ENCODE measurements around the gene KCNQ5.

Gene KCNQ5

DNA sequence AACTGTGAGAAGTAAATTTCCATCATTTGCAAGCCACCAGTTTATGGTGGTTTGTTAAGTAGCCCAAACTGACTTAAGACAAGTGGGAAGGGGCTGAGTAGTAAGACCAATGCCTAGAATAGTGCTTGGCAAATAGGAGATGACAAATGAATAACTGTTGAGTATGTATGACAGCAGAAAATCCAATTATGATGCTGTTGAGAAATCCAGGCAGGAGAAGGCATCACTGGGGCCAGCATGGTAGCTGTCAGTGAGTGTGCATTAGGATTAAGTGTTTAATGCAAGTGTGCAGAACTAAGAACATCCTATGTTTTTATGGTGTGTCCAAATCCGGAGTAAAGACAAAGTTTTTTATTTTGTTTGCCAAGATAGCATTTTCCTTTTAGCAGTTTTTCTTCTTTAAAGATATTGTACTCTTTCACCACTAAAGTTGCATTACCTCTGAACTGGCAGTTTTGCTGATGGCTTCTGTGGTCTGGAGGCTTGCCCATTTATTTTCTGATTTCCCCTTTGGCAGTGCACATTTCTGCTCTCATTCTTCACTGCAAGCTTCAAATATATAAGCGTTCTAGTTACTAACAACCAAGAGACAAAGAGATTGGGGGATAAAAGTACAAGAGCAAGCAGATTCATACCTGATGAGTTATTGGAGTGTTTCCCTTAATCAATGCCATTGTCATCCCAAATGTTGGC is 289.7 kb downstream of the KCNQ5 start:
- DNase-seq (ENCODE audit: low read depth), result no peak

DNA sequence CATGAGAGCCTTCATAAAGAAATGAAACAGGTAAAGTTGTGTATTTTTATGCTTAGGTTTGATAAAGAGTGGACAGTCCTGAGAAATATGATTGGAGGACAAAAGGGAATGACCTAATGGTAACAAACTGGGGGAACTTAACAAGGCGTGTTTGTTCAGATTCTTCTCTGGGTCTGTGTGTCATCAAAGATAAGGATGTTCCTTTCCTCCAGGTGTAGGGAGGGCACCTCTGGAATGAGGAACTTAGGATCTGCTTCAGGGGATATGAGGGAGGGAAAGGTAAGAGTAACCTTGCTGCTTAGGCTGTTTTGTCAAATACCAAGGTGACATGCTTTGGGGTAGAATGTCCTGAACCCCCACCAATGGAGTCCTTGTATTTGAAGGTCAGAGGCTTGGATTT is 291.9 kb downstream of the KCNQ5 start:
- no peak for DNase-seq (ENCODE audit: low read depth)

DNA sequence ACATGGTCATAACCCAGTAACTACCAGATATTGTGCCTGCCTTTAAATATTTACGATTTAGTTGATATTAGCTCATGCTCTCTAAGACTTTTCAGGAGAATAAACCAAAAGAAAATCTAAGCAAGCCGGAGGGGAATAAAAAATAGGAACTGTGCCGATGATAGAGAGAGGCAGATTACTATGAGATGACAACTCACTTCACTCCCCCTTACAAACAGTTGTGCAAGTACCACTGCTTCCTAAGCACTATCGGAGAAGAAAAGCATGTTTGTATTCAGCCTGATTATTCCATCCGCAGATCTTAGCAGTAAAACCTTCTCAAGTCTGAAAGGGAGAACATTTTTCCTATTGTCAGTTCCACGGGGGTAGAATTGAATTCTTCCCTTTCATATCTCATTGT is 294.4 kb downstream of the KCNQ5 start:
- no peak for DNase-seq (ENCODE audit: low read depth)

DNA sequence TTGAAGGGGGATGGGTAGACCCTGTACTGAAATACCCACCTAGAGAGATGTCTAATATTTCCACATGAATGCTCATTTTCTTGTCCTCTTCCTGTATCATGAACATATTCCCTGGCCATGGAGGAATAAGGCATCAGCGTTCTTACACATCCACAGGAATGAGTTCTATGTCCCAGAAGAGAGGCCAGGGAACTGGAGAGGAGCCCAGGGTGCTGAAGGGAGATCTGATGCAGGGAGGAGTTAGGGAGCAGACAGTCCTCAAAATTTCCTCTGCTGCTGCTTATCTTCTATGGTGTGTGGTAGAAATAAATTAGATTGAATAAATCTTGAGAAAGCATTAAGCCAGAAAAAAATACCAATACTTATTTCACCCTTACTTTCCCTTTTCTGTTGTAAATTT is 295.0 kb downstream of the KCNQ5 start:
- no peak for DNase-seq (ENCODE audit: low read depth)

DNA sequence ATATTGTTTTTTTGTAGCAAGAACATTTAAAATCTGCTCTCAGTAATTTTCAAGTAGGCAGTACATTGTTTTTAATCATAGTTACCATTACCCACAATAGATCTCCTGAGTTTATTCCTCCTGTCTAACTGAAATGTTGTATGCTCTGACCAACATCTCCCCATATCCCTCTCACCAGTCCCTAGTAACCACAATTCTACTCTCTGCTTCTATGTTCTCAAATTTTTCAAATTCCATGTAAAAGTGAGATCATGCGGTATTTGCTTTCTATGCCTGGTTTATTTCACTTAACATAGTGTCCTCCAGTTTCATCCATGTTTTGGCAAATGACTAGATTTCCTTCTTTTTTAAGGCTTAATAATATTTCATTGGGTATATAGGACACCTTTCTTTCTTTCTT is 300.5 kb downstream of the KCNQ5 start:
- DNase-seq (ENCODE audit: low read depth), result no peak

DNA sequence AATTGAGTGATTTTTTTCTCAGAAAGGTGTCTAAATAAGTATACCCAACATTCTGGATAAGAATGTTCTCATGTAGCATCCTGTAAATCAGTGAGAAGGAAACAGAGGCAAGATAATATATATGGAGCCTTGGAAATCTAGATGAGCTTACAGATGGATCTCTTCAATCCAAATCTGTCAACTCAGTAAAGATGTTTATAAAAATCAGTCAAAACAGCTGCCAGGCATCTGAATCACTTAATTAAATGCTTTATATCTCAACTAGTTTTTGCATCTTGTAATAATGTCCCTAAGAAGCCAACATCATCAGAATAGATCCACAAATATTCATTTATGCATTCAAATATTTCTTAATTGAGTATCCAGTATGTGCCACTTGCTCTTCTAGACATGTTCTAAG is 303.3 kb downstream of the KCNQ5 start:
- DNase-seq (ENCODE audit: low read depth), result no peak

DNA sequence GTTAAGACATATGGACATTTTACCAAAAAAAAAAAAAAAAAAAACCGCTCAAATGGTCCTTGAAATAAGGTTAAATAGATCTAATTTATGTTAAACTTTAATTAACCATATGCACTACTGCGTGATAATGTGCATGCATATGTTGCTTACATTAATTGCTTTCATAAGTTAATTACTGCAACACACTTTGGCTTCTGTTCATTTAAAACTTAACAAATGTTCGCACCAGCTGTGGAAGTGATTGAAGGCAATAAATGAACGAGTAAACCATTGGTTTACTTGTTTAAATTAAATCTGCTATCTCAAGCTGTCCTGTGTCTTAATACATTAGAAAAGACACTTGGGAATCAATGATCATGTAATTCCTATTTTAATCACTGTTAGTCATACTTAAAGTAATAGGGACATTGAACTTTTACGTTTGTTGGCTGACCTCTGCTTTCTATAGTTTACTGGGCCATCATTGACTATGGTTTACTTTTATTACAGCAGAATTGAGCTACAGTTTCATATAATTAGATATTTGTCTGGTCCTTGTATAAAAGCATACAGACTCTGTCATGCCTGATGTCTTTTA is 308.8 kb downstream of the KCNQ5 start:
- DNase-seq (ENCODE audit: low read depth), result no peak

DNA sequence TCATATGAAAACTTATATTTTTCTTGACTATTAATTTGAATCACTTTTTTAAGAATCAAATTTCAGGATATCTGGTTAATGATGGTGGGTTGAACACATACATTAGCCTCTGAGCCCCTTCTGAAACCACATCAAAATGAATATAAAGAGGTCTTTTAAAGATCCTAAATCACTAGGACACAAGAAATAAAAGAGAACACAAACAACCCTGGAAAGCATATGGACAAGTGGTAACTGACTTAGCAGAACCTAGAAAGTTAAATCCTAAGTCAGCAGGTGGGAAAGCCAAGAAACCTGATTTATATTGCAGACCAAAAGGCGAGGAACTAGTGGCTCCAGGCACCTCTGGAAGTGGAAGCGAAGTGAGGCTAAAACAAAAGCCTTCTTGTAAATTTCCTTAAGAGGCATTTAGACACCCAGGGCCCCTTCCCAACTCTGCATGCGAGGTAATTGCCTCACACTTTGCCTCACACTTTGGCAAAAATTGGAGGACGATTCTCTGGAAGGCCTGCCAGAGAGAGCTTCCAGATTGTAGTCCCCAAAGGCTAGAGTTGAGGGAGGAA is 309.5 kb downstream of the KCNQ5 start:
- DNase-seq (ENCODE audit: low read depth), result no peak

DNA sequence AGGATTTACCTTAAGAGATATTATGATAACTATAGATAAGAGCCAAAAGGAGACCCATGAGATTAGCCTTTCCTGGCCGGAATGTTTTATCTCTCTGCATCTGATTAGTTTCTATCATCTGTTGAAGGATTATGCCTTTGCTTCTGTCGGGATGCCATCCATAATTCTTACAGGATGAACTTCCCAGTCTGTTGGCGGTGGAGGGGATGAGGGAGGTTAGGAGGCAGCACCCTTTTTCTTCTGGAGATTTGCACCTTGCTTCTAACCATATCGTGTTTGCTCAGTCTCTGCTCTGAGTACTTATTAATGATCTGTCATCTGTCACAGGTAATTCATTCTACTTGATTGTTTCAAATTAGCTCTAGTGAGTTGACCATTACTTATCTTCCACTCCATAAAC is 311.4 kb downstream of the KCNQ5 start:
- DNase-seq (ENCODE audit: low read depth), result no peak

DNA sequence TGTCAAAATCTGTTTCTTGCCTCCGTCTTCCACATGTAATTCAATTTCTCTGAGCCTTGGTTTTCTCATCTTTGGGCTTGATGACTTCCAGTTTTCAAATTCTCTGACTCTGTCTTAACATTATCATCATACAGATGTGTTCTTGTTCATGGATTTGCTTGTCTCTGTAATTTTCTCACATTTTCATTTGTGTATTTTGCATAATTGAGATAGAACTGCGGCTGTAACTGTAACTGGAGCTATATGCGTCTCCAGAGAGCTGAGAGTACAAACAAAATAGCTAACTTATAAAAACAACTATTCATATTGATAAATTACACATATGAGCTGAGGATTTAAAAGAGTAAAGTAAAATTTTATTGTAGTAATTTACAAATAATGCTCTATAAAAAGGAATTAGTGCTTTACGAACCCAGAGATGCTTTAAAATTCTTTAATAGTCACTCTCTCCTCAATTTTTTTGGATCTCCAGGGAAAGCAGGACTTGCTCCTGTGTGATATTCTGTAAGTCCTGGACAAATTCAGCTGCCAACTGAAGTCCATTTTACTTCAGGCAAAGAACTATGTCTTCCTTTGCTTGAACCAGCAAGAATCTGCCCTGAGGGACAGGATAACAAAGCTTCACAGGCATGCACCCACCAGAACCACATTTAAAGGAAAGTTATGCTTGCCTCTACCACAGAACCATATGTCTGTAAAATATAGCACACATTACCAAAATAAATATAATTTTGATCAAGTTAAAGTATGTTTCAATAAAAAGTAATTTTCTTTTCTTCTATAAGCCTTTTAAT is 315.1 kb downstream of the KCNQ5 start:
- DNase-seq (ENCODE audit: low read depth), result no peak

DNA sequence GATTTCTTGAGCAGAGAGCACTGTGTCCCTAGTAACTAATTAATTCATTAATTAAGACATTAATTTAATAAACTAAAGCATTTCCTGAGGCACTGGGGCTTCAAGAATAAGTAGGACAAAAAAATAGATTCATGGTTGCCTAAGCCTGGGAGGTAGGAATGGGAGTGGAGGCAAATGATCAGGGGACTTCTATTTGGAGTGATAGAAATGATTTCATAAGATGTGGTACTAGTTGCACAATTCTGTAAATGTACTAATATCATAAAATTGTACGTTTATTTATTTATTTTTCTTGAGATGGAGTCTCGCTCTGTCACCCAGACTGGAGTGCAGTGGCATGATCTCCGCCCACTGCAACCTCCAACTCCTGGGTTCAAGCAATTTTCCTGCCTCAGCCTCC is 316.2 kb downstream of the KCNQ5 start:
- no peak for DNase-seq (ENCODE audit: low read depth)

DNA sequence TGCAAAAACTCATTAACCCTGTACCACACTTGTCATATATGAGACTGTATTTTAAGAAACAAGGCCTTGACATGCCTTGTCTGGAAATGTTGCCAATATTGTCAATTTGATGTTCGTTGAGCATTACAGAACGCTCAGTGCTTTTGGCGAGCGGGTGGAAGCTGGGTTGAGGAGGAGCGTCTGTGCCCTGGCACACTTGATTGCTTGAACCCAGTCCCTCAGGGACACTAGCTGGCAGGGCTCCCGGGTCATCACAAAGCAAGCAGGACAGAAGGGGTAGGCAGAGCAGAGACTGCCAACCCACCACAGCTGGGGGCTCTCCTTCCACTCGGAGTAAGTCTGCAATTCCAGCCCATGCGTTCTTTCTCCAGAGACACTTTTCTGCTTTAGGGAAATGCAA is 317.1 kb downstream of the KCNQ5 start:
- DNase-seq (ENCODE audit: low read depth), result no peak

DNA sequence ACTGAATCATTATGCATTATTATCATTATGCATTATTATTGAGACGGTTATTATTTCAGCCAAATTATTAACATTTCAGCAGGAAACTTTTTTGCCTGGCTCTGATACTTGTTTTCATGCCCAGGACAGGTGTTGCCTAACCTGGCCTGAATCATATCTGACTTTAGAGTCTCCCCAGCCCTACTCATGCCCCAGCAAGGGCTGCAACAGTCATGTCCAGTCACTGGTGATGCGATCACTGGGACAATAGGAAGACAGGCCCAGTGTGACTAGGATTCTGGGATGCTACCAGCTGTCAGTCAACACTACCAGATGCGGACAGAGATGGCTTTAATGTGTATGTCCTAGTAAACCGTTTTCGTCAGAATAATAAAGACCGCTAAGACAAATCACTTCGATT is 318.4 kb downstream of the KCNQ5 start:
- DNase-seq (ENCODE audit: low read depth), result no peak

DNA sequence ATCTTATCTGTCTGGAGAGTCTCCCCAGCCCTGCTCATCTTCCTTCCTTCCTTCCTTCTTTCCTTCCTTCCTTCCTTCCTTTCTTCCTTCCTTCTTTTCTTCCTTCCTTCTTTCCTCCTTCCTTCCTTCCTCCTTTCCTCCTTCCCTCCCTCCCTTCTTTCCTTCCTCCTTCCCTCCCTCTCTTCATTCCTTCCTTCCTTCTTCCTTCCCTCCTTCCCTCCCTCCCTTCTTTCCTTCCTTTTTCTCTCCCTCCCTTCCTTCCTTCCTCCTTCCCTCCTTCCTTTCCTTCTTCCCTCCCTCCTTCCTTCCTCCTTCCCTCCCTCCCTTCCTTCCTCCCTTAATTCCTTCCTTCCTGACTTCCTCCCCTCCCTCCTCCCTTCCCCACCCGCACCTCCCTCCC is 319.4 kb downstream of the KCNQ5 start:
- DNase-seq (ENCODE audit: low read depth), result no peak

DNA sequence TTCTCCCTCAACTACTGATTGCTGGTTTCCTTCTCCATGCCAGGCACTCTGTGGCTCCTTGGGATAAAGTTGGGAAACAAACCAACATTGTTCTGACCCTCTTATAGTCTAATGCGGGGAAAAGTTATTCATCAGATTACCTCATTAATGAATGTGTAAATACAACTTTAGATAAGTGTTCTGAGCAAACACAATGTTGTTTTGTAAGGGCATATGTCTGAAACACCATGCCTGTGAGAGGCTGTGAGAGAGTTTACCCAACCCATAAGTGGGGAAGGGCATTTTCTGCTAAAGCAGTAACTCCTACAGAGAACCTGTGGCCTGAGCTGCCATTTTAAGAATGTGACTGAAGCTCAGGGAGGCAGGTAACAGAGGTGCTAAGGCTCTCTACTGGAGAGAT is 319.9 kb downstream of the KCNQ5 start:
- DNase-seq (ENCODE audit: low read depth), result no peak

DNA sequence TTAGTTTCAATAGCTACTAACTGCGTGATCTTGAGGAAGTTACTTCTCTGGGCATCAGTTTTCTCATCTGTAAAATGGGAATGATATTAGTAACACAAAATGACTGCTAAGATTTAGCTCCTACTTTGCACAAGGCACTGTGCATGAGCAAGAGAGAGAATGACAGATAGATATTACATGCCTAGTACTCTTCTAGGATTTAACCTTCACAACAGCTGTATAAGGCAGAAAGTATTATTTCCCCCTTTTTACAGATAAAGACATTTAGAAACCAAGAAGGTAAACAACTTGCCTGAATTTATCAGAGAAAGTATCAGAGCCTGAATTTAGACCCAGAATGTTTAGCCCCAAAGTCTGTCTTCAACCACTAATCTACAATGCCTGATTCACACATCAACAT is 321.8 kb downstream of the KCNQ5 start:
- no peak for DNase-seq (ENCODE audit: low read depth)

DNA sequence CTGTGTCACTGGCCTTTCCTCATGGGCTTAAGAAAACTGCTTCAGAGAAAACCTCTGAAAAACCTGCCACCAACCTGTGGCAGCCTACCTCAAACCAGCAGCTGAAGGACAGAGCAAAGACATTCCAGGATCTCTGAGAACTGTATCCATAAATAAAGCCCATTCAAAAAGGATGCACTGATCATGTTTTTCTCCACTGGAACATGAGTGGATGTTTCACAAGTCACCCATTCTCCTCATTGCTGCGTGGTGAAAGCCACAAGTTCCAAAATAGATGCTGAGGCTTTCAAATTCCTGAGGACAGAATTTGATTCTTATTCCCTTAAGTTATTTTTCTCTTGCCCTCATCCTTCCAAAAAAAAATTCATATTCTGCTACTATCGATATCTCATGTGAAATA is 322.8 kb downstream of the KCNQ5 start:
- no peak for DNase-seq (ENCODE audit: low read depth)

DNA sequence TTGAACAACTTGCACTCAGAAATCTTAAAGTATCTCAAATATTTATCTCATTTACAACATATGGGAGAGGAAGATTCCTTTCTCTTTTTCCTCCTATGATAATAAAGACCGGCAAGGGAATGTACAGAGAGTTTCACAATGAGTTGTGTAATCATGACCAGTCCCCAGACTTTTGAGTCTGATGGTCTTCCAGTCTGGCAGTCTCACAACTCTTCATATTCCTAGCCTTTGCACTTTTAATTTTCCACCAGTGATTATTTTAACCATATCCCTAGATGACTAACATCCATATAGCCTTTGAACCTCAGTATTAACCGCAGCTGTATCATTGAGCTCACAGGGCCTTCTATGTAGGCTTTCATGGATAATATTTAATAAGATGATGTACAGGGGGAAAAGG is 324.9 kb downstream of the KCNQ5 start:
- no peak for DNase-seq (ENCODE audit: low read depth)

DNA sequence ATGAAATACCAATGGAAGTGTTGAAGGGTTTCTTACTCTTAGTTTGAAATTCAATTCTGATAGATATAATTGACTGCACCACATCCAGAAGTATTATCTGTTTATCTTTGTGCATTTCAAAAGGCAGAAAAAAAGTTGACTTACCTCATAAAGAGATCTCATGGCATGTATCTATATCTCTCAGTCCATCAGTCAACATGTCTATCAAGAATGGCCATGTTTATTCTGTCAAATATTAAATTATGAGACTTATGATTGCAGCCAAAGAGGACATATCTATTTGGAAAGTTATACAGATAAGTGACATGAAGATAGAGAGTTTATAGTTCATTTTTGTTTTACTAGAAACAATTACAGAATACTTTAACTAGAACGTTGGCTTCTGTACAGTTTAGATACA is 325.7 kb downstream of the KCNQ5 start:
- no peak for DNase-seq (ENCODE audit: low read depth)

DNA sequence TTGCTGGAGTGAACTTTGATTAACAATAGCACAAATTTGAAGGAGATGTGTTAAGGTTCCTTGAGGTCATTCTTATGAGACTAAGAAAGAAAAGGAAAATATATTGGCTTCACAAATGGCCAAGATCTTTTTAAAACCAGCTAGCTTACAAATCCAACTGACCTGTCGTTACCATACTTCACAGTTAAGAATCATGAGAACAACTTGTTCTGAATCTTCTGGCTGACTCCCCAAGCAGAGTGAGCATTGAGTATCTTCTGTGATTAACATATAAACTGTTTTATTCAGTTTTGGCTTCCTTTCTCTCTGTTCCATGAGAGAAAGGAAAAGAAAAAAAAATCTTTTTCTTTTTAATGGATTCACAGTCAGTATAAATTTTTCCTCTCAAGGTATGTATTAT is 326.3 kb downstream of the KCNQ5 start:
- no peak for DNase-seq (ENCODE audit: low read depth)

DNA sequence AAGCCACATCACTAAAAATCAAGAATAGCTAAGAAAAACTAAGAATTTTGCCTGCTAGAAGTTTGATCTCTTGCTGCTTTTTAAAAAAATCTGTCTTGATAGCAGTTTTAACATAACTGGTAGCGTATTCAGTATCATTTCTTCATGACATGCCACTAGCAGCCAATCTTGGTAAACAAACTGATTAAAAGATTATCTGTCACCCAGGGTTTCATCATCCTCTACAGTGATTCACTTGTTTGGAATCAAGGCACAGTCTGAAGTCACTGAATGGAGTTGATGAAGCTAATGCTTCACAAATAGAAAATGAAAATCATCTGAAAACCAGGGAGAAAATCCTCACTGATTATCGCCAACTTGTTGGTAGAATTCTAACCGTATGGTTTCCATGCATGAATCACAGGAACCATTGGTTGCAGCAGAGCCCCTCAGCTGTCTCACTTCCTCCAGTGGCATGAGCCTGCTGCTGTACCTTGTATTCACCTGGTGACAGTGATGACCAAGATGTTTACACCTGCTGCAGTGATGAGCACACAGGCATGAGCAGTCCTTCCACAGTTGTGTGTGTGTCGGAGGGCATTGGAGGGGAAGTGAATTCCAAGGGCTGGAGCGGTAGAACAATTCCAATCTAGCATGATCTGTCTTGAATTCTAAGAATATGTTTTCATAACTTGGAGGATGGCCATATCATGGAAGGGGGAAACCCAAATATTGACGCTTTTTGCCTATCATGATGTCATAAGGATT is 328.4 kb downstream of the KCNQ5 start:
- DNase-seq (ENCODE audit: low read depth), result no peak

DNA sequence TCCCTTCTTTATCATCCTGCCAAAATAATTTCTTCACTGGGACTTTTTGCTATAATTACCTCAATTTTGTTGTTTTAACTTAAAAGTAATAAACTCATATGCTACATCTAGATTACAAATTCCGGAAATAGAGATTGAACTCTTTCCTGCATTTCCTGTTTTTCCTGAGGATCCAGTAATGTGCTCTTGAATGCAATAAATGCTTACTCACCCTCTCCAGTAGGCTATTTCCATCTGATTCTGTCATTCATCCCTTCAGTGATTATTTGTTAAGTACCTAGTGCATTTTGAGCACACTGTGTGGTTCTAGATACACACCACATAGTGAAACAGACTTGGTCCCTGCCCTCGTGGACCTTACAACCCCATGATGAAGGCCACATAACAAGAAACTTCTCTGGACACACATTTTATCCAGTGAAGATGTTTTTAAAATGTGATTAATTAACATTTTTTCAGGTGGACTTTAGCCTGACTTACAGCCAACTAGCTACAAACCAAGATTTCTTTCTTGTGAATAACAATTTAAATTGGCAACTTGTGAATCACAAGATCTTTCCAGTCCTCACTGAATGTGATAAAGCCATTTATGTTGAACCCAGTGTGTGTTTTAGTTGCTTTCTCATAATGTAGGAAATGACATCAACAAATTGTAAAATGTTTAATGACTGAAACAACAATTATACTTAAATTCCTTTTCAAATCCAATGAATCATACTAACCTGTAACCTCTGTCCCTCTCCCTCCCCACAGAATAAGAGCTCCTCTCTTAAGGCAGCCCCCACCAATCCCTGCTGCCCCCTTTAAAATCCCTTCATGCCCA is 331.2 kb downstream of the KCNQ5 start:
- DNase-seq (ENCODE audit: low read depth), result no peak

Data from activated T-helper 9 cell treated with anti-CD3 and anti-CD28 coated beads, Interleukin-2, amount 50 U/mL, for 16 hours (primary cell).